Endothelial cell of umbilical vein (primary cell): ENCODE results near the gene SPEN. TPM values are rescaled to one million over a fixed set of nuclear protein-coding genes. Genes with fewer than 3 reads are reported as not detected.

Experiments
- BruUV-seq: library from RNA; stranded (reverse); fragments of 400-500 nt; replicated peaks from 2 replicates; lab custom pipeline; 2021; lab: Mats Ljungman, UMichigan
- CTCF ChIA-PET: fragments of 300-600, 350-600 bp; sonication (Branson Sonifier 250); formaldehyde crosslinking; loops from one replicate; lab custom pipeline; 2021; ENCODE audit warnings: antibody characterized with exemption, inconsistent platforms; lab: Charles Lee
- POLR2A ChIA-PET: fragments of 300-600, 350-600 bp; sonication (Branson Sonifier 250); formaldehyde crosslinking; loops from one replicate; lab custom pipeline; 2021; ENCODE audit warnings: antibody characterized with exemption, inconsistent platforms; lab: Charles Lee
- DNase-seq: peaks from one replicate; pipeline ENCODE4 v3.0.0-alpha.2; 2011; ENCODE audit warnings: low read depth, low spot score
- FAIRE-seq: peaks from 2 replicates; lab custom pipeline; 2011; peaks lifted over from hg19 to GRCh38; lab: Jason Lieb, UNC
- H2AFZ ChIP-seq: 2 replicates; pipeline ENCODE4 v1.6.0; 2012; ENCODE audit warnings: low read depth, low read length, control low read depth, inconsistent platforms
- H3K27ac ChIP-seq: 2 replicates; pipeline ENCODE4 v1.5.1; 2011; ENCODE audit warnings: low read depth, mild to moderate bottlenecking, control low read depth, low read length, moderate library complexity; ENCODE audit not compliant: insufficient read depth
- H3K27me3 ChIP-seq, 2 experiments: 2 replicates each; pipeline versions ENCODE4 v1.6.0 to v1.6.1; 2011; ENCODE audit warnings: low read length in 2 of 2, mixed read lengths in 1 of 2; ENCODE audit not compliant: control insufficient read depth in 2 of 2, insufficient read depth in 2 of 2
- H3K36me3 ChIP-seq, 2 experiments: 2 replicates in 1 of 2; 3 replicates in 1 of 2; pipeline ENCODE4 v1.5.1; 2011; ENCODE audit warnings: low read length in 2 of 2, mild to moderate bottlenecking in 1 of 2, moderate library complexity in 1 of 2; ENCODE audit not compliant: control insufficient read depth in 2 of 2, insufficient read depth in 2 of 2; ENCODE audit errors: extremely low read depth in 1 of 2
- H3K4me1 ChIP-seq: 3 replicates; pipeline ENCODE4 v1.5.1; 2011; ENCODE audit warnings: mild to moderate bottlenecking, low read length; ENCODE audit not compliant: control insufficient read depth, insufficient read depth; ENCODE audit errors: extremely low read depth
- H3K4me2 ChIP-seq: 2 replicates; pipeline ENCODE4 v1.6.1; 2011; ENCODE audit warnings: low read length, control low read depth, mixed read lengths; ENCODE audit not compliant: insufficient read depth
- H3K4me3 ChIP-seq, 3 experiments: fragments of 200-600 bp in 1 of 3; sonication (generic), shearing (Covaris generic) in 1 of 3; replicated peaks in 1 of 3; 2 replicates each; pipeline ENCODE4 v1.5.1; 2011 to 2016; ENCODE audit warnings: control low read depth in 3 of 3, low read length in 3 of 3, mild to moderate bottlenecking in 2 of 3, inconsistent platforms in 1 of 3, low read depth in 1 of 3, moderate library complexity in 1 of 3; ENCODE audit not compliant: insufficient read depth in 1 of 3
- H3K79me2 ChIP-seq: 2 replicates; pipeline ENCODE4 v1.6.0; 2012; ENCODE audit warnings: low read length, inconsistent platforms; ENCODE audit not compliant: control insufficient read depth, insufficient read depth
- H3K9ac ChIP-seq: replicated peaks from 2 replicates; pipeline ENCODE3; 2011; ENCODE audit warnings: low read length, control low read depth; ENCODE audit not compliant: insufficient read depth; ENCODE audit errors: extremely low read depth
- H3K9me1 ChIP-seq: replicated peaks from 3 replicates; pipeline ENCODE4 v1.6.0; 2011; ENCODE audit warnings: mild to moderate bottlenecking, low read length; ENCODE audit not compliant: control insufficient read depth, insufficient read depth; ENCODE audit errors: extremely low read depth
- H3K9me3 ChIP-seq: replicated peaks from 2 replicates; pipeline ENCODE4 v1.5.1; 2012; ENCODE audit warnings: low read length, inconsistent platforms; ENCODE audit not compliant: control insufficient read depth, insufficient read depth
- H4K20me1 ChIP-seq: replicated peaks from 2 replicates; pipeline ENCODE3; 2011; ENCODE audit warnings: mild to moderate bottlenecking, low read length; ENCODE audit not compliant: control insufficient read depth, insufficient read depth; ENCODE audit errors: extremely low read depth
- EZH2 ChIP-seq: IDR thresholded peaks from 2 replicates; pipeline ENCODE4 v1.6.1; 2012; ENCODE audit warnings: borderline replicate concordance, low read depth, mild to moderate bottlenecking, moderate library complexity, low read length, inconsistent platforms; ENCODE audit not compliant: severe bottlenecking
- FOS ChIP-seq: IDR thresholded peaks from 2 replicates; pipeline ENCODE4 v1.6.1; 2011; ENCODE audit warnings: mild to moderate bottlenecking, low read length, moderate library complexity, borderline replicate concordance; ENCODE audit not compliant: insufficient read depth
- GATA2 ChIP-seq: IDR thresholded peaks from 2 replicates; pipeline ENCODE4 v1.7.0; 2011; ENCODE audit warnings: low read depth, mild to moderate bottlenecking, moderate library complexity, mixed read lengths, low read length; ENCODE audit not compliant: insufficient read length, insufficient read depth
- JUN ChIP-seq: IDR thresholded peaks from 2 replicates; pipeline ENCODE4 v1.6.1; 2011; ENCODE audit warnings: borderline replicate concordance, low read depth; ENCODE audit not compliant: insufficient read length, insufficient read depth
- MYC ChIP-seq: IDR thresholded peaks from one replicate; pipeline ENCODE4 v1.6.1; 2011; ENCODE audit warnings: mild to moderate bottlenecking, low read depth, low read length
- POLR2A ChIP-seq: IDR thresholded peaks from 2 replicates; pipeline ENCODE4 v1.6.1; 2012; ENCODE audit warnings: low read depth, mild to moderate bottlenecking, control low read depth, low read length
- POLR2AphosphoS5 ChIP-seq: IDR thresholded peaks from 2 replicates; pipeline ENCODE4 v1.6.1; 2012; ENCODE audit warnings: low read depth, mild to moderate bottlenecking, control low read depth, low read length, moderate library complexity; ENCODE audit not compliant: insufficient read depth
- dilution Hi-C: fragments of 300-500 bp; cut with MboI; formaldehyde crosslinking; loops from one replicate; pipeline ENCODE4 v1.15.0; 2019; ENCODE audit warnings: low sequenced_read_pairs; ENCODE audit not compliant: extremely low pct_ligation_motif_present
- intact Hi-C: fragments of 100-400 bp; cut with micrococcal nuclease; formaldehyde crosslinking; loops from one replicate; pipeline ENCODE4 v1.10.0; 2022
- polyA plus RNA-seq, 4 experiments: library from polyadenylated mRNA; depleted of rRNA in 3 of 4; stranded (reverse) in 3 of 4; unstranded in 1 of 4; fragments of >200 nt; gene quantifications; 2 replicates each; pipeline versions ENCODE4 v1.2.1 to v1.2.3, GENCODE V29; 2011 to 2012; ENCODE audit warnings: missing spikeins in 1 of 4
- total RNA-seq: library from RNA; stranded (reverse); gene quantifications from 2 replicates; pipeline ENCODE4 v1.2.3, GENCODE V29; 2021
- TF ChIP-seq, protein P1 (sequence below): IDR thresholded peaks from 2 replicates; pipeline ENCODE4 v1.6.1; 2011; ENCODE audit not compliant: insufficient read depth, insufficient read length
- TF ChIP-seq, protein P2 (sequence below), 2 donors: IDR thresholded peaks; 1 replicate in 1 of 2; 2 replicates in 1 of 2; pipeline ENCODE4 v1.5.1; 2011; ENCODE audit warnings: low read length in 2 of 2, mild to moderate bottlenecking in 2 of 2, moderate library complexity in 2 of 2, control low read depth in 1 of 2, inconsistent platforms in 1 of 2, low read depth in 1 of 2; ENCODE audit not compliant: insufficient read depth in 1 of 2; ENCODE audit errors: extremely low read depth in 1 of 2

Gene SPEN
- total and polyA plus RNA-seq, 2 donors (not counting 3 experiments of a cell fraction or from before 2014, with no cell fraction given) = 9.3 to 44.4 TPM

DNA sequence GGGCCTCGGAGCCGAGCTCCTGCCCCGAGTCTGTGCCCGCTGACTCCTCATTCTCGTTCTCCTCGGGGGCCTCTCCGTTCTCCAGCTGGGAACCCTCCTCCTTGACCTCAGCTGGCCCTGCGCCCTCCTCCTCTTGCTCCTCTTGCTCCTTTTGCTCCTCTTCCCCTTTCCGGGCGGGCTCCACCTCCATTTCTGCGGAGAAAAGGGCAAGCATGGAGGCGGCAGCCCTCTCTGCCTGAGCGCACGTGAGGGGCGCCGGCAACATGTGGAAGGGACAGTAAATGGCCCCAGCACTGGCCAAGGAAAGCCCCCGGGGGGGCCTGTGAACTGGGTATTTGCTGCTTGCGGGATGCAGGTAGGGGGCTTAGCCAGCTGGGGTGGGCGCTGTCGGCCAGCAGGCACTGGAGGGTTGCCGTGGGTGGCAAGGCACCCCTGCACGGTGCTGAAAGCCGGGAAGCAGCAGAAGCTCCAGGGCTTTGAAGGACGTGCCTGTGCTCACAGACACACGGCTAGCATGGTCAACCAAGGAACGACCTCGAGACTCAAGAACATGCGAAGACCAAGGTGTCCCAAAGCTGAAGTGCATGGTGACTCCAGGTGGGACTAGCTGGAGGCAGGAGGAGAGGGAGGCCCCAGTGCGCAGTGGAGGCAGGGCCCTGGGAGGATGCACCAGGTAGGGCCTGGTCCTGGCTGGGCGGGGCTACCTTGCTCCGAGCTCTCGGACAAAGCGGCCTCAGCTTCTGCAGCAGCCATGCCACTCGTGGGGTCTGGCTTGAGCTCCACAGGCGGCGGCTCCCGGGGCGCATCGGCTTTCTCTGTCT, 97.7 kb downstream of the SPEN start:
- H3K27me3 ChIP-seq = no peaks in the 10 kb centered on the region
- no peak overlapping the region for H3K4me3 ChIP-seq
- dilution Hi-C loops = no loop called here
- no peaks in the 10 kb centered on the region for H3K9me3 ChIP-seq
- CTCF ChIA-PET = interaction anchor here (1.9 kb wide), 1 partner anchor 13 kb away, joined by 6 read pairs; no protein-coding TSS in a partner anchor
- H3K4me1 ChIP-seq = peaks cover 17% of the 10 kb centered on the region
- H3K79me2 ChIP-seq = peaks cover 6% of the 10 kb centered on the region
- no peaks in the 10 kb centered on the region for H4K20me1 ChIP-seq
- TF ChIP-seq GATA2 = no peak
- no peak for TF ChIP-seq MYC
- TF ChIP-seq, protein P1, sequence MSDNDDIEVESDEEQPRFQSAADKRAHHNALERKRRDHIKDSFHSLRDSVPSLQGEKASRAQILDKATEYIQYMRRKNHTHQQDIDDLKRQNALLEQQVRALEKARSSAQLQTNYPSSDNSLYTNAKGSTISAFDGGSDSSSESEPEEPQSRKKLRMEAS = no peak
- TF ChIP-seq, protein P2, sequence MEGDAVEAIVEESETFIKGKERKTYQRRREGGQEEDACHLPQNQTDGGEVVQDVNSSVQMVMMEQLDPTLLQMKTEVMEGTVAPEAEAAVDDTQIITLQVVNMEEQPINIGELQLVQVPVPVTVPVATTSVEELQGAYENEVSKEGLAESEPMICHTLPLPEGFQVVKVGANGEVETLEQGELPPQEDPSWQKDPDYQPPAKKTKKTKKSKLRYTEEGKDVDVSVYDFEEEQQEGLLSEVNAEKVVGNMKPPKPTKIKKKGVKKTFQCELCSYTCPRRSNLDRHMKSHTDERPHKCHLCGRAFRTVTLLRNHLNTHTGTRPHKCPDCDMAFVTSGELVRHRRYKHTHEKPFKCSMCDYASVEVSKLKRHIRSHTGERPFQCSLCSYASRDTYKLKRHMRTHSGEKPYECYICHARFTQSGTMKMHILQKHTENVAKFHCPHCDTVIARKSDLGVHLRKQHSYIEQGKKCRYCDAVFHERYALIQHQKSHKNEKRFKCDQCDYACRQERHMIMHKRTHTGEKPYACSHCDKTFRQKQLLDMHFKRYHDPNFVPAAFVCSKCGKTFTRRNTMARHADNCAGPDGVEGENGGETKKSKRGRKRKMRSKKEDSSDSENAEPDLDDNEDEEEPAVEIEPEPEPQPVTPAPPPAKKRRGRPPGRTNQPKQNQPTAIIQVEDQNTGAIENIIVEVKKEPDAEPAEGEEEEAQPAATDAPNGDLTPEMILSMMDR (IDR thresholded peaks at IDR 0.05; ENCODE audit: extremely low read depth in 1 of 2, insufficient read depth in 1 of 2, low read depth in 1 of 2, low read length in 2 of 2) = no peak
- no peak for TF ChIP-seq FOS
- TF ChIP-seq POLR2A = no peak
- no peak for TF ChIP-seq EZH2
- TF ChIP-seq JUN = no peak
- TF ChIP-seq POLR2AphosphoS5 = no peak
- H3K36me3 ChIP-seq = peaks cover 21 to 59% of the 10 kb centered on the region in 2 experiments
- FAIRE-seq = no peak
- no peaks in the 10 kb centered on the region for H3K9me1 ChIP-seq
- intact Hi-C loops = no loop called here
- BruUV-seq = no TSS peak
- no peak overlapping the region for H3K27ac ChIP-seq
- no peak overlapping the region for H3K9ac ChIP-seq
- no peak overlapping the region for H2AFZ ChIP-seq
- no peak overlapping the region for H3K4me2 ChIP-seq
- no peak for DNase-seq
- POLR2A ChIA-PET = no interaction called here
